ENCODE results near the gene LYSMD1.

GRCh38 chr1:151189637-151190445 lies 24.1 kb upstream of the LYSMD1 start, which contains the start of gene VPS72:
- TF ChIP-seq CTCF (IDR thresholded peaks at IDR 0.05) (peak in 2 of 3 donors; percentile 30 to 63), POLR2A (IDR thresholded peaks at IDR 0.05) (peak; percentile 43), EP300 (IDR thresholded peaks at IDR 0.05) (no peak)
